Natural killer cell (primary cell): ENCODE data around the gene STMN1. TPM values are rescaled to one million over a fixed set of nuclear protein-coding genes. Genes with fewer than 3 reads are reported as not detected.

Experiments used
- ATAC-seq, 3 donors: fragments of 150-1000 bp in 2 of 3; fragments of 200-7000 bp in 1 of 3; cut with Tn5 transposase; 1 replicate in 1 of 3; 2 replicates in 2 of 3; pipeline ENCODE4 v1.10.0; 2021; ENCODE audit warnings: mild to moderate bottlenecking in 2 of 3, moderate library complexity in 2 of 3
- DNase-seq, 2 donors: peaks; one replicate each; pipeline versions ENCODE4 v3.0.0 to v3.0.0-alpha.2; 2013 to 2021; ENCODE audit warnings: mixed read lengths in 1 of 2
- H3K27ac ChIP-seq: one replicate; pipeline ENCODE4 v1.5.1; 2013; ENCODE audit warnings: mild to moderate bottlenecking, low read length
- H3K27me3 ChIP-seq: one replicate; pipeline ENCODE4 v1.6.1; 2013; ENCODE audit warnings: low read length; ENCODE audit not compliant: control insufficient read depth, insufficient read depth
- H3K36me3 ChIP-seq: one replicate; pipeline ENCODE4 v1.6.1; 2013; ENCODE audit warnings: low read length; ENCODE audit not compliant: control insufficient read depth, insufficient read depth
- H3K4me1 ChIP-seq: one replicate; pipeline ENCODE4 v1.6.1; 2013; ENCODE audit warnings: low read length; ENCODE audit not compliant: control insufficient read depth, insufficient read depth
- H3K4me3 ChIP-seq: one replicate; pipeline ENCODE4 v1.5.1; 2013; ENCODE audit warnings: low read length
- H3K9me3 ChIP-seq: one replicate; pipeline ENCODE4 v1.6.1; 2013; ENCODE audit warnings: low read length; ENCODE audit not compliant: control insufficient read depth, insufficient read depth
- H3K27ac Mint-ChIP-seq, 2 donors: one replicate each; pipeline ENCODE4 v1.8.0; 2022; ENCODE audit warnings: mild to moderate bottlenecking in 2 of 2, mixed read lengths in 2 of 2, moderate library complexity in 1 of 2
- H3K27me3 Mint-ChIP-seq, 2 donors: one replicate each; pipeline ENCODE4 v1.8.0; 2022; ENCODE audit warnings: low read depth in 2 of 2, mixed read lengths in 2 of 2
- H3K36me3 Mint-ChIP-seq: one replicate; pipeline ENCODE4 v1.8.0; 2022; ENCODE audit warnings: mixed read lengths
- H3K4me1 Mint-ChIP-seq, 2 donors: one replicate each; pipeline ENCODE4 v1.8.0; 2022; ENCODE audit warnings: mixed read lengths in 2 of 2
- H3K4me3 Mint-ChIP-seq: one replicate; pipeline ENCODE4 v1.8.0; 2022; ENCODE audit warnings: mild to moderate bottlenecking, moderate library complexity, mixed read lengths
- H3K9me3 Mint-ChIP-seq, 2 donors: one replicate each; pipeline ENCODE4 v1.8.0; 2022; ENCODE audit warnings: mixed read lengths in 2 of 2
- WGBS: methylation state at CpG from one replicate; pipeline ENCODE4 v1.1.7; 2013; ENCODE audit warnings: missing lambda C conversion rate; ENCODE audit not compliant: insufficient coverage; 5-methylcytosine and 5-hydroxymethylcytosine counted together
- intact Hi-C: fragments of 100-400 bp; cut with micrococcal nuclease; formaldehyde crosslinking; loops from one replicate; pipeline ENCODE4 v1.14.2; 2022
- total RNA-seq, 4 donors: library from RNA; stranded (reverse); fragments of 120-200 nt in 1 of 4; gene quantifications; one replicate each; pipeline versions ENCODE4 v1.2.3 to v1.2.4, GENCODE V29; 2013 to 2022
- TF ChIP-seq, protein P1 (sequence below): fragments of 200-600 bp; IDR thresholded peaks from one replicate; pipeline ENCODE4 v1.8.0; 2022; ENCODE audit warnings: antibody characterized with exemption

Gene STMN1
- total RNA-seq, 3 donors from 2014 or later (not counting 1 experiment from before 2014, with no cell fraction given) = 26.6 to 41.0 (median 35.2) TPM

- Mint-ChIP-seq H3K27me3 (no peaks in the 10 kb centered on the region), H3K36me3 (no peaks in the 10 kb centered on the region), H3K27ac (peak overlapping the region in 1 of 2 donors; percentile 86), H3K4me3 (peak overlapping the region; percentile 79), H3K9me3 (no peaks in the 10 kb centered on the region), H3K4me1 (peaks cover 0 to 16% of the 10 kb centered on the region in 2 donors)
- intact Hi-C loops = no loop called here
- H3K9me3 ChIP-seq = no peaks in the 10 kb centered on the region
- peaks cover 18% of the 10 kb centered on the region for H3K4me1 ChIP-seq
- H3K36me3 ChIP-seq = no peaks in the 10 kb centered on the region
- ATAC-seq = peak; percentile 57 to 59 (median 58)
- H3K27ac ChIP-seq = peak overlapping the region; percentile 33
- no peaks in the 10 kb centered on the region for H3K27me3 ChIP-seq
- no peak for DNase-seq
- 33% methylated on average over 32 of the region's 32 CpGs for WGBS
- TF ChIP-seq, protein P1, sequence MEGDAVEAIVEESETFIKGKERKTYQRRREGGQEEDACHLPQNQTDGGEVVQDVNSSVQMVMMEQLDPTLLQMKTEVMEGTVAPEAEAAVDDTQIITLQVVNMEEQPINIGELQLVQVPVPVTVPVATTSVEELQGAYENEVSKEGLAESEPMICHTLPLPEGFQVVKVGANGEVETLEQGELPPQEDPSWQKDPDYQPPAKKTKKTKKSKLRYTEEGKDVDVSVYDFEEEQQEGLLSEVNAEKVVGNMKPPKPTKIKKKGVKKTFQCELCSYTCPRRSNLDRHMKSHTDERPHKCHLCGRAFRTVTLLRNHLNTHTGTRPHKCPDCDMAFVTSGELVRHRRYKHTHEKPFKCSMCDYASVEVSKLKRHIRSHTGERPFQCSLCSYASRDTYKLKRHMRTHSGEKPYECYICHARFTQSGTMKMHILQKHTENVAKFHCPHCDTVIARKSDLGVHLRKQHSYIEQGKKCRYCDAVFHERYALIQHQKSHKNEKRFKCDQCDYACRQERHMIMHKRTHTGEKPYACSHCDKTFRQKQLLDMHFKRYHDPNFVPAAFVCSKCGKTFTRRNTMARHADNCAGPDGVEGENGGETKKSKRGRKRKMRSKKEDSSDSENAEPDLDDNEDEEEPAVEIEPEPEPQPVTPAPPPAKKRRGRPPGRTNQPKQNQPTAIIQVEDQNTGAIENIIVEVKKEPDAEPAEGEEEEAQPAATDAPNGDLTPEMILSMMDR = no peak
- H3K4me3 ChIP-seq = peak overlapping the region; percentile 58
Observed at GRCh38 chr1:25875856-25876692, 30.1 kb downstream of the STMN1 start.

- peaks cover 18% of the 10 kb centered on the region for H3K4me1 ChIP-seq
- Mint-ChIP-seq H3K27me3 (no peaks in the 10 kb centered on the region), H3K27ac (peak within 1 kb of the TSS in 1 of 2 donors; percentile 86)
Observed at GRCh38 chr1:25875154-25875855, 30.9 kb downstream of the STMN1 start, which contains the start of gene PAQR7. PAQR7 (minus strand) TSS chr1:25875708; CDS start chr1:25863839, 11,869 bp downstream.

DNA sequence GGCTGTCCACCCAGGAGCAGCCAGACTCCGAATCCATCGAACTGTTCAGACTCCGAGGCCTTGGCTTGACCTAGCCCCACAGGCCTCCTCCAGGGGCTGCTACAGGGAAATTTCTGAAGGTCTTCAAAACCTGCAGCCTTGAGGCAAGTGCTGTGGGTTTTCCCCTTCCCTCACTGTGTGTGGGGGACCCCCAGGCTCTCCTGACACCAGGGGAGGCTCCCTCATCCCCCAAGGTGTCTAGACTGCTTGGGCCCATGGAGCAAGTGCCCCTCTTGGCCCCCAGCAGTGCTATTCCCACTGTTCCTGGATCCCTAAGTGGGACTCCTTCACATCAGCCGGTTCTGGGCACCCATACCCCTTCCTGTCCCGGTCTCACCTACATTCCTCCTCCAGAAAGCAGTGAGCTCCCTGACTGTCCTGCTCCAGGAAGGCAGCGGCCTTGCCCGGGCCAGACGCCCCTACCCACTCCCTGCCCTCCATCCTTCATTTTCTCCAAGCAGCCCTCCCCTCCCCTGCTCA, 31.5 kb downstream of the STMN1 start:
- Histone ChIP-seq H3K4me3 (peak overlapping the region; percentile 52), H3K4me1 (peaks cover 18% of the 10 kb centered on the region), H3K27ac (no peak overlapping the region), H3K27me3 (no peaks in the 10 kb centered on the region), H3K36me3 (no peaks in the 10 kb centered on the region), H3K9me3 (no peaks in the 10 kb centered on the region)
- peak in 1 of 2 donors; percentile 38 for DNase-seq
- Mint-ChIP-seq H3K4me3 (peak overlapping the region; percentile 83), H3K36me3 (no peaks in the 10 kb centered on the region), H3K27me3 (no peaks in the 10 kb centered on the region), H3K4me1 (peaks cover 0 to 16% of the 10 kb centered on the region in 2 donors), H3K9me3 (no peaks in the 10 kb centered on the region), H3K27ac (peak overlapping the region in 1 of 2 donors; percentile 86)
- WGBS = 31% methylated on average over 8 of the region's 8 CpGs
- no peak for ATAC-seq
- TF ChIP-seq, protein P1 = no peak
- intact Hi-C loops = no loop called here

More at GRCh38 chr1:25875154-25875855, 30.9 kb downstream of the STMN1 start, which contains the start of gene PAQR7:
- TF ChIP-seq, protein P1 = no peak
- H3K4me1 Mint-ChIP-seq = peaks cover 0 to 16% of the 10 kb centered on the region in 2 donors
- no peaks in the 10 kb centered on the region for H3K27me3 ChIP-seq
- under 1% methylated on average over 75 of the region's 75 CpGs for WGBS
- intact Hi-C loops = no loop called here
- no peaks in the 10 kb centered on the region for H3K36me3 Mint-ChIP-seq
- no peaks in the 10 kb centered on the region for H3K36me3 ChIP-seq
- H3K9me3 Mint-ChIP-seq = no peaks in the 10 kb centered on the region
- no peaks in the 10 kb centered on the region for H3K9me3 ChIP-seq
- peak; percentile 57 to 74 for DNase-seq
- peak within 1 kb of the TSS; percentile 33 for H3K27ac ChIP-seq
- ATAC-seq = peak; percentile 89 to 91 (median 89)
- peak within 1 kb of the TSS; percentile 58 for H3K4me3 ChIP-seq
- H3K4me3 Mint-ChIP-seq = peak within 1 kb of the TSS; percentile 83
